ENCODE measurements around the gene LRRC72.
A peak's percentile ranks its signal among the peaks of the same experiment; 100 is the strongest.

Gene LRRC72

DNA sequence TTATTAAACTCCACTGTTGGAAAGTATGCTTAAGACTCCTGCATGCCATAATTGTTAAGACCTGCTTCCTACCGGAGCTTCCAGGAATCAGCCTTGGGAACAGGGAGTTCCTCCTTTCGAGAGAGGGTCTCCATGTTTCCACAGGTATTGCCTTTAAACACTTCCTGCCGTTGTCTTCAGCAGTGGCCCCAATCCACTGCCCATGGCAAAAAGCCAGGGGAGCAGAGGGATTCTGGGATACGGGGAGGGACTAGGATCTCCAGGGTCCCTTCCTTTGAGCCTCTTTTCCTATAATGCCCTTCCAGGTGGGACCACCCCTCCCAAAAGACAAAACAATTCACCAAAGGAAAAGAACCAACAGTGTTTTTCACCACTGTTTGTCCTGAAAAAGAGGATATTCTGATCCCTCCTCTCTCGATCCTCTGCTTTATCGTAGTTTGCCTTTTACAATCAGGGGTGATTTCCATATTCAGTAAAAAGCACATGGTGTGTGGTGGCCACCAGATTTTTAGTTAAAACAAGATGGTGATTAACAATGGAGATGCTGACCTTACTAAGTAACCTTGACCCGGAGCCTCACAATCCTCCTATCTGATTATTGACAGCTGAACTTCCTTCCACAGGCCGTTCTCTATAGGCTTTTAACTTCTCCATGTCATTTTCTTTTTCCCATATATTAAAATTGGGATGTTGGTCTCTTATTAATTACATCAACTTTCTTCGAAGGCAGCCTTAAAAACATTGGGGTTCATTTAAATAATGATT, 36.0 kb downstream of the LRRC72 start:
- H3F3A ChIP-seq (ENCODE audit: insufficient read depth, low read length) = no peaks in the 10 kb centered on the region
- no peak overlapping the region for H3K4me2 ChIP-seq (ENCODE audit: low read depth, low read length)
- H4K20me1 ChIP-seq (ENCODE audit: insufficient read depth, low read length) = no peaks in the 10 kb centered on the region
- no peak for TF ChIP-seq EZH2 (optimal IDR thresholded peaks at IDR 0.05; ENCODE audit: low read depth, low read length)
- TF ChIP-seq, protein P1, sequence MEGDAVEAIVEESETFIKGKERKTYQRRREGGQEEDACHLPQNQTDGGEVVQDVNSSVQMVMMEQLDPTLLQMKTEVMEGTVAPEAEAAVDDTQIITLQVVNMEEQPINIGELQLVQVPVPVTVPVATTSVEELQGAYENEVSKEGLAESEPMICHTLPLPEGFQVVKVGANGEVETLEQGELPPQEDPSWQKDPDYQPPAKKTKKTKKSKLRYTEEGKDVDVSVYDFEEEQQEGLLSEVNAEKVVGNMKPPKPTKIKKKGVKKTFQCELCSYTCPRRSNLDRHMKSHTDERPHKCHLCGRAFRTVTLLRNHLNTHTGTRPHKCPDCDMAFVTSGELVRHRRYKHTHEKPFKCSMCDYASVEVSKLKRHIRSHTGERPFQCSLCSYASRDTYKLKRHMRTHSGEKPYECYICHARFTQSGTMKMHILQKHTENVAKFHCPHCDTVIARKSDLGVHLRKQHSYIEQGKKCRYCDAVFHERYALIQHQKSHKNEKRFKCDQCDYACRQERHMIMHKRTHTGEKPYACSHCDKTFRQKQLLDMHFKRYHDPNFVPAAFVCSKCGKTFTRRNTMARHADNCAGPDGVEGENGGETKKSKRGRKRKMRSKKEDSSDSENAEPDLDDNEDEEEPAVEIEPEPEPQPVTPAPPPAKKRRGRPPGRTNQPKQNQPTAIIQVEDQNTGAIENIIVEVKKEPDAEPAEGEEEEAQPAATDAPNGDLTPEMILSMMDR (IDR thresholded peaks at IDR 0.05; ENCODE audit: low read length) = no peak
- TF ChIP-seq EZH2phosphoT487 (IDR thresholded peaks at IDR 0.05; ENCODE audit: low read length) = no peak
- DNase-seq = no peak
- no peak overlapping the region for H3K9ac ChIP-seq (ENCODE audit: low read length)
- H3K36me3 ChIP-seq (replicated peaks; ENCODE audit: insufficient read depth, low read length) = no peaks in the 10 kb centered on the region
- no peaks in the 10 kb centered on the region for H3K27me3 ChIP-seq (replicated peaks; ENCODE audit: insufficient read depth, low read length)
- no peak overlapping the region for H2AFZ ChIP-seq (ENCODE audit: low read length)
- no peak overlapping the region for H3K27ac ChIP-seq (ENCODE audit: low read length)
- no peak overlapping the region for H3K4me3 ChIP-seq (ENCODE audit: low read length)
- no peaks in the 10 kb centered on the region for H3K9me3 ChIP-seq (replicated peaks; ENCODE audit: insufficient read depth, low read length)
- H3K4me1 ChIP-seq (ENCODE audit: low read length) = no peaks in the 10 kb centered on the region
- no peaks in the 10 kb centered on the region for H3K9me2 ChIP-seq (replicated peaks; ENCODE audit: insufficient read depth, low read length)
- H3K79me2 ChIP-seq (ENCODE audit: low read length) = no peaks in the 10 kb centered on the region

DNA sequence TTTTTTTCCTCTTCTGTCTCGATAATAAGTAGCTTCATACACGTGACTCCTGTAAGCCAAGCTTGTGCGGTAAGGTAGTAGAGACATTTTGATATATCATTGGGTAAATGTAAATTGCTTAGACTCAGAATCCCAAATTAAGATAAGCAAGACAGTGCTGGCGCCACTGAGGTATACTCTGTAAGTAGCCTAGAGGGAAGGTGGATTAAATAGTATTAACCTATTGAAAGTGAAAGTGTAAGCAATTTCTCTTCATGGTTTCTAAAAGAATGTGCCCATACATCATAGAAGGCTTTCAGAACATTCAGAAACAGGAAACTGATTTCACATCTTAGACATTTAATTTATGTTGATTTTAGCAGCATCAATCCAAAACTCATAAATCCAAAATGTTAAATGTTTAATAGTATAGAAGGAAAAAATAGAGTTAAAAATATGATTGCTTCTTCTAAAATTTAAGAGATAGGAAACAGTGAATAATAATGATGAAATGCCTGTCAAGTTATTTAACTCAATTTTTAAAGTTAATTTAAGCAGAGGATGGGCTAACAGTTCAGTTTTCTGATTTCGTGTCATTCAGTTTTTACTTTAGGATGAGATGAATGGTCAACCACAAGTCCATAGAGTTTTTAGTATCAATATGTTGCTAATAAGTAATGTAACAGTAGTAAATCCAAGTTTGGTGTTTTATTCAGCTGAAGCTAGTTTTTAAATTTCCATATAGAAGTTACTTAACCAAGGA, 36.8 kb downstream of the LRRC72 start:
- TF ChIP-seq EZH2phosphoT487 (IDR thresholded peaks at IDR 0.05; ENCODE audit: low read length) = no peak
- TF ChIP-seq EZH2 (optimal IDR thresholded peaks at IDR 0.05; ENCODE audit: low read depth, low read length) = no peak
- TF ChIP-seq, protein P1 (IDR thresholded peaks at IDR 0.05; ENCODE audit: low read length) = no peak
- no peak overlapping the region for H3K4me2 ChIP-seq (ENCODE audit: low read depth, low read length)
- H3K9ac ChIP-seq (ENCODE audit: low read length) = no peak overlapping the region
- H3K79me2 ChIP-seq (ENCODE audit: low read length) = no peaks in the 10 kb centered on the region
- no peaks in the 10 kb centered on the region for H3K36me3 ChIP-seq (replicated peaks; ENCODE audit: insufficient read depth, low read length)
- H3K4me3 ChIP-seq (ENCODE audit: low read length) = no peak overlapping the region
- no peaks in the 10 kb centered on the region for H3K9me3 ChIP-seq (replicated peaks; ENCODE audit: insufficient read depth, low read length)
- H3K27me3 ChIP-seq (replicated peaks; ENCODE audit: insufficient read depth, low read length) = no peaks in the 10 kb centered on the region
- no peak overlapping the region for H3K27ac ChIP-seq (ENCODE audit: low read length)
- no peaks in the 10 kb centered on the region for H3K9me2 ChIP-seq (replicated peaks; ENCODE audit: insufficient read depth, low read length)
- DNase-seq = peak; percentile 62
- no peak overlapping the region for H2AFZ ChIP-seq (ENCODE audit: low read length)
- H3F3A ChIP-seq (ENCODE audit: insufficient read depth, low read length) = no peaks in the 10 kb centered on the region
- H4K20me1 ChIP-seq (ENCODE audit: insufficient read depth, low read length) = no peaks in the 10 kb centered on the region
- no peaks in the 10 kb centered on the region for H3K4me1 ChIP-seq (ENCODE audit: low read length)

- no peak for DNase-seq
- Histone ChIP-seq H3K4me1 (ENCODE audit: low read length) (no peaks in the 10 kb centered on the region), H3K36me3 (replicated peaks; ENCODE audit: insufficient read depth, low read length) (no peaks in the 10 kb centered on the region), H3K79me2 (ENCODE audit: low read length) (no peaks in the 10 kb centered on the region), H3K4me3 (ENCODE audit: low read length) (no peak overlapping the region), H3K4me2 (ENCODE audit: low read depth, low read length) (no peak overlapping the region), H4K20me1 (ENCODE audit: insufficient read depth, low read length) (no peaks in the 10 kb centered on the region), H3K9me2 (replicated peaks; ENCODE audit: insufficient read depth, low read length) (no peaks in the 10 kb centered on the region), H3K27me3 (replicated peaks; ENCODE audit: insufficient read depth, low read length) (no peaks in the 10 kb centered on the region), H2AFZ (ENCODE audit: low read length) (no peak overlapping the region), H3K9me3 (replicated peaks; ENCODE audit: insufficient read depth, low read length) (no peaks in the 10 kb centered on the region), H3F3A (ENCODE audit: insufficient read depth, low read length) (no peaks in the 10 kb centered on the region), H3K9ac (ENCODE audit: low read length) (no peak overlapping the region), H3K27ac (ENCODE audit: low read length) (no peak overlapping the region)
- TF ChIP-seq EZH2phosphoT487 (IDR thresholded peaks at IDR 0.05; ENCODE audit: low read length) (no peak), EZH2 (optimal IDR thresholded peaks at IDR 0.05; ENCODE audit: low read depth, low read length) (no peak)
- TF ChIP-seq, protein P1 (IDR thresholded peaks at IDR 0.05; ENCODE audit: low read length) = no peak
These were observed 37.4 kb downstream of the LRRC72 start for GRCh38 chr7:16564023-16564380.

All from MM.1S (cell line).